ENCODE measurements around the gene BACH2. TPM values are rescaled to one million over a fixed set of nuclear protein-coding genes. Genes with fewer than 3 reads are reported as not detected.

The BACH2 gene
- polyA plus RNA-seq, 1 donor (not counting 4 experiments of a cell fraction or from before 2014, with no cell fraction given): 0.50 TPM

DNA sequence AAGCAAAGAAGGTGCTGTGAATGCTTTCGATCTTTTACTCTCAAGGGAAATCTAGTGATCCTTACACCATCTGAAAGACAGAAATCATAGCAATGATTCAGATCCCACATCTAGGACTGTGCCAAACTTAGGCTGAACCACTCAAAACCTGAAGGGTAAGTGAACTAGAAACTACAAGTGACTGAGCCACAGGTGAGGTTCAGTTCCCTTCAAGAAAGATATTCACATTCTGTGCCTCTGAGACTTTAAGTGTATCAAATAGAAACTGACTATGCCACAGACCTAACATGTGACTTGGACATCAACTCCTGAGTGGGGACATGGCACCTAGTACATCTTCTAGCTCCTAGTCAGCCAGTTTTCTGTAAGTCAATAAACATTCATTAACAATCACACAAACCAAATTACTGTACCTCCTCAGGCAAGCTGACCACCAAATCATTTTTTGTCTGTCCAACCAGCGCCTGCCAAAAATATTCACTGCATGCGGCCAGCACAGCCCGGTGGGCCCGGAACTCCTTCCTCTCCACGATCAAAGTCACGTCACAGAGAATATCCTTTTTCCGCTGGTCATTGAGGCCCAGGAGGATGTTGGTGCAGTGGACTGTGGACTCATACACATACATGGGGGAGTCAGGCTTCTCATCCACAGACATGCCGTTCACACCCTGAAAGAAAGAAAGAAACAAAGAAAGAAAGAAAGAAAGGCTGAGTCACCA is 288.3 kb downstream of the BACH2 start:
- H3K9ac ChIP-seq (ENCODE audit: control insufficient read depth, extremely low read depth, insufficient read depth, low read length): no peak overlapping the region
- TF ChIP-seq EZH2 (IDR thresholded peaks at IDR 0.05; ENCODE audit: low read length): no peak
- TF ChIP-seq, protein P1, sequence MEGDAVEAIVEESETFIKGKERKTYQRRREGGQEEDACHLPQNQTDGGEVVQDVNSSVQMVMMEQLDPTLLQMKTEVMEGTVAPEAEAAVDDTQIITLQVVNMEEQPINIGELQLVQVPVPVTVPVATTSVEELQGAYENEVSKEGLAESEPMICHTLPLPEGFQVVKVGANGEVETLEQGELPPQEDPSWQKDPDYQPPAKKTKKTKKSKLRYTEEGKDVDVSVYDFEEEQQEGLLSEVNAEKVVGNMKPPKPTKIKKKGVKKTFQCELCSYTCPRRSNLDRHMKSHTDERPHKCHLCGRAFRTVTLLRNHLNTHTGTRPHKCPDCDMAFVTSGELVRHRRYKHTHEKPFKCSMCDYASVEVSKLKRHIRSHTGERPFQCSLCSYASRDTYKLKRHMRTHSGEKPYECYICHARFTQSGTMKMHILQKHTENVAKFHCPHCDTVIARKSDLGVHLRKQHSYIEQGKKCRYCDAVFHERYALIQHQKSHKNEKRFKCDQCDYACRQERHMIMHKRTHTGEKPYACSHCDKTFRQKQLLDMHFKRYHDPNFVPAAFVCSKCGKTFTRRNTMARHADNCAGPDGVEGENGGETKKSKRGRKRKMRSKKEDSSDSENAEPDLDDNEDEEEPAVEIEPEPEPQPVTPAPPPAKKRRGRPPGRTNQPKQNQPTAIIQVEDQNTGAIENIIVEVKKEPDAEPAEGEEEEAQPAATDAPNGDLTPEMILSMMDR (optimal IDR thresholded peaks at IDR 0.05 in 1 of 3, IDR thresholded peaks at IDR 0.05 in 1 of 3, conservative IDR thresholded peaks at IDR 0.05 in 1 of 3; ENCODE audit: extremely low read depth in 1 of 3, insufficient read depth in 2 of 3, low read length in 3 of 3): no peak
- H3K4me2 ChIP-seq (ENCODE audit: control insufficient read depth, extremely low read depth, insufficient read depth, low read depth, low read length): peak overlapping the region; percentile 41
- H4K20me1 ChIP-seq (ENCODE audit: control insufficient read depth, extremely low read depth, insufficient read depth, low read length): no peaks in the 10 kb centered on the region
- DNase-seq (ENCODE audit: low read depth, low spot score): no peak
- H3K9me3 ChIP-seq (ENCODE audit: control insufficient read depth, low read depth, low read length): no peaks in the 10 kb centered on the region
- peak overlapping the region; percentile 72 for H2AFZ ChIP-seq (ENCODE audit: control insufficient read depth, low read length)
- H3K79me2 ChIP-seq (ENCODE audit: control insufficient read depth, insufficient read depth, low read length): no peaks in the 10 kb centered on the region
- dilution Hi-C loops (cut with MboI; ENCODE audit: extremely low pct_ligation_motif_present, low sequenced_read_pairs): no loop called here
- no peaks in the 10 kb centered on the region for H3K36me3 ChIP-seq (ENCODE audit: control insufficient read depth in 2 of 2, extremely low read depth in 1 of 2, insufficient read depth in 2 of 2, low read length in 2 of 2)
- peaks cover 17% of the 10 kb centered on the region for H3K4me1 ChIP-seq (ENCODE audit: control insufficient read depth, extremely low read depth, insufficient read depth, low read length)
- FAIRE-seq: no peak
- H3K4me3 ChIP-seq (ENCODE audit: control insufficient read depth in 2 of 3, extremely low read depth in 1 of 3, insufficient read depth in 2 of 3, low read depth in 1 of 3, low read length in 3 of 3): no peak overlapping the region
- H3K9me1 ChIP-seq (ENCODE audit: control insufficient read depth, extremely low read depth, insufficient read depth, low read length): no peaks in the 10 kb centered on the region
- H3K27ac ChIP-seq (ENCODE audit: control insufficient read depth, insufficient read depth, low read length): peak overlapping the region; percentile 26
- no peaks in the 10 kb centered on the region for H3K27me3 ChIP-seq (ENCODE audit: control insufficient read depth, extremely low read depth, insufficient read depth, low read length)

DNA sequence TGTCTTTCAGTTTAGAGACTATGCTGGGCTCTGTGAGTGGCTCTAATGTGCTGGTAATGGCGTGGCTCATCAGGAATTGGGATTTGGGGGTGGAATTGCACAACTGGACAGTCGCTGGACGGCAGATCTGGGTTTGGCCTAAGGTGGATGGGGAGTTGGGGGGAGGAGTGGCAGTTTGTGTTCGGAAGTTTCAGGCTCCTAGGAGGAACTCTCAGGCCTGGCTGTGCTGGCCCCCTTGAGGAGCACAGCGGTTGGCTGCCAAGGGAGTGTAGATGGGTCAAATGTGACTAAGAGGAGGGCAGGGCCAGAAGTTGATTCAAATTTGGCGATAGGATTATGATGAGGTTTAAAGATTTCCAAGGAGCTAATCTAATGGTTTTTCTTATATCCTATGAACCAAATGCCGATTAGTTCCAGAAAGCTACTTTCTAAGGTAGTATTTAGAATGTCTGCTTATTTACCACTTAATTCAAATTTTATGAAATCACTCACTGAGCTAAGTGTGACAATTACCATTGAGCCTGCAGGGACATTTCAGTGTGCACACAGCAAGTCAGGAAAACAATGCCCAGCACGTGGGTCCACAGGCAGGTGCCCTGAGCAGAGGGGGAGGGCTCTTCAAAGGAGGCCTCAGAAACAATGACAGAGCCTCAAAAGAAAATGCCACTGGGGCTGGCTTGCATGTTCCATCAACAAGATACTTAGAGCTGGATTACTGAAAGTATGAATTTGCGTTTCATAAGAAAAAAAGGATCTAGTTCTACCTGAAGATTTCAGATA is 291.4 kb downstream of the BACH2 start:
- no peak for DNase-seq (ENCODE audit: low read depth, low spot score)
- Histone ChIP-seq H4K20me1 (ENCODE audit: control insufficient read depth, extremely low read depth, insufficient read depth, low read length) (no peaks in the 10 kb centered on the region), H3K27ac (ENCODE audit: control insufficient read depth, insufficient read depth, low read length) (no peak overlapping the region), H3K4me2 (ENCODE audit: control insufficient read depth, extremely low read depth, insufficient read depth, low read depth, low read length) (no peak overlapping the region), H3K9ac (ENCODE audit: control insufficient read depth, extremely low read depth, insufficient read depth, low read length) (no peak overlapping the region), H3K36me3 (ENCODE audit: control insufficient read depth in 2 of 2, extremely low read depth in 1 of 2, insufficient read depth in 2 of 2, low read length in 2 of 2) (no peaks in the 10 kb centered on the region), H2AFZ (ENCODE audit: control insufficient read depth, low read length) (no peak overlapping the region), H3K9me3 (ENCODE audit: control insufficient read depth, low read depth, low read length) (no peaks in the 10 kb centered on the region), H3K4me1 (ENCODE audit: control insufficient read depth, extremely low read depth, insufficient read depth, low read length) (peaks cover 25% of the 10 kb centered on the region), H3K9me1 (ENCODE audit: control insufficient read depth, extremely low read depth, insufficient read depth, low read length) (no peaks in the 10 kb centered on the region), H3K79me2 (ENCODE audit: control insufficient read depth, insufficient read depth, low read length) (no peaks in the 10 kb centered on the region), H3K4me3 (ENCODE audit: control insufficient read depth in 2 of 3, extremely low read depth in 1 of 3, insufficient read depth in 2 of 3, low read depth in 1 of 3, low read length in 3 of 3) (no peak overlapping the region), H3K27me3 (ENCODE audit: control insufficient read depth, extremely low read depth, insufficient read depth, low read length) (no peaks in the 10 kb centered on the region)
- FAIRE-seq: no peak
- dilution Hi-C loops (cut with MboI; ENCODE audit: extremely low pct_ligation_motif_present, low sequenced_read_pairs): no loop called here
- TF ChIP-seq, protein P1 (optimal IDR thresholded peaks at IDR 0.05 in 1 of 3, IDR thresholded peaks at IDR 0.05 in 1 of 3, conservative IDR thresholded peaks at IDR 0.05 in 1 of 3; ENCODE audit: extremely low read depth in 1 of 3, insufficient read depth in 2 of 3, low read length in 3 of 3): no peak

All from keratinocyte (primary cell).